GM18858 (cell line): ENCODE data around the gene PSMB2.

Experiments
- ATAC-seq: cut with Tn5 transposase; IDR thresholded peaks from one replicate; pipeline ENCODE4 v1.9.1; 2021; ENCODE audit not compliant: unreplicated experiment

PSMB2 gene

DNA sequence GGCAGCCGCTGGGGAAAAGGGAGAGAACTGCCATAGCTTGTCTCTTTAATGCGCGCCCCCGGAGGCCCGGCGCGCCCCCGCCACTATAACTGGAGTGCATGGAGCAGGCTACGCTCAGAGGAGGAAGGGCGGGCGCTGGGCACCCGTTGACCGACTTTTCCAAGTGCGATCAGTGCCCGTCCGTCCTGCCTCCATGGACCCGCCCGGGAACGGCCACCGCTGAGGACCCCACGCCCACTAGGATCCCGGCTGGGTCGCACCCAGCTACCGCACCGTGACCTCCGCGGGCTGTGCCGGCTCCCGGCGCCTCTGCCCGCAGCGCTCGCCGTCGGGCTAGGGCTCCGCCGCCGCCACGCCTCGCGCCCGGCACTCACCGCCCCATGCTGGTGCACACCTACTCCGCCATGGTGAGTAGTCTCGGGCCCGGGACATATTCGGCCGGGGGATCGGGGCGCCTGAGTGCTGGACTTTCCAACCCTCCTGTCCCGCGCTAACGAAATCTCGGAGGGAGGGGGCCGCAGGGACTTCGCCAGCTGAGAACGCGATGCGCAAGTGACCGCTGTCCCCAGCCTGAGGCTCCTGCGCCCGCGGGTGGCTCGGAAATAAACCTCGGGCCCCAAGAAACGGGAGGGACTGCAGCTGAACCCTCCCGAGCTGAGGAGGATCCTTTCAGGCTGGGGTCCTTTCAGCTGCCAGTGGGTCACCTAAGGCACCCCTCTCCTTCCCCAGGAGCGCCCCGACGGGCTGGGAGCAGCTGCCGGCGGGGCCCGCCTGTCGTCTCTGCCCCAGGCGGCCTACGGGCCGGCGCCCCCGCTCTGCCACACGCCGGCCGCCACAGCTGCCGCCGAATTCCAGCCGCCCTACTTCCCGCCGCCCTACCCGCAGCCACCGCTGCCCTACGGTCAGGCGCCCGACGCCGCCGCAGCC, 67.9 kb downstream of the PSMB2 start, which contains the start of gene TFAP2E:
Gene TFAP2E (plus strand): TSS at position 117 of the 927 bp plus-strand sequence. CDS start 264 bp downstream, at position 381.
- ATAC-seq: no peak

DNA sequence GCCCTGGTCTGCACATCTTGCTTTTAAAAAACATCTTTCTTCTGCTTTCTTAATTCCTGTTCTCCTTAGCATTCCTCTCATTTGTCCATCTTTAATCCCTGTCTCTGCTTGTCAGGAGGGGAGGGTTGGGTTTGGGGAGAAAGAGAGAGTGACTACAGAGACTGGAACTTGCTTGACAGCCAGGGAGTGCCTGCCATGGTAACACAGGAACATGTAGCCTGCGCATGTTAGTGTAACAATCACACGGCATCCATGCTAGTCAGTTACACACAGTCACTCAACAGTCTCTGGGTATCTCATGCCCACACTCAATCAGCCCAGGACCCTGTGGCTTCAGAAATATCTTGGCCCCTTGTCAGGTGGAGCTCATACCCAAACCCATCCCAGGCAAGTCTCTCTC, 69.0 kb downstream of the PSMB2 start:
- no peak for ATAC-seq

DNA sequence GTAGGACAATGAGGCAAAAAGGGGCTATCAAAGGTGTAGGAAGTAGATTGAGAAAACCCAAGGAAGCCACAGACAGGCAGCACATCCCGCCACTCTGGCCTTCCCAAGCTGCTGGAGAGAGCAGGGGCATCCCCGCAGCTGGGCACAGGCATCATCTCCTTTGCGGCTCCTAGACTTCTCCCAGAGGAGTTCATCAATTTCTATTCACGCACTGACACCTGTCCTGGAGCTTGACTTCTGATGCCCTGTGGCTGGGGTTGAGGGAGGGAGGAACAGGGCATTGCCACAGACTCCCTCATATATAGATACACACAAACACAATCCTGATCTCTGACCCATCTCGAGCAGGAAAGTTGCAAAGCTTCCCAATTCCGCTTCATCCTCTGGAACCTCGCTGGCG, 70.1 kb downstream of the PSMB2 start:
- ATAC-seq: no peak

DNA sequence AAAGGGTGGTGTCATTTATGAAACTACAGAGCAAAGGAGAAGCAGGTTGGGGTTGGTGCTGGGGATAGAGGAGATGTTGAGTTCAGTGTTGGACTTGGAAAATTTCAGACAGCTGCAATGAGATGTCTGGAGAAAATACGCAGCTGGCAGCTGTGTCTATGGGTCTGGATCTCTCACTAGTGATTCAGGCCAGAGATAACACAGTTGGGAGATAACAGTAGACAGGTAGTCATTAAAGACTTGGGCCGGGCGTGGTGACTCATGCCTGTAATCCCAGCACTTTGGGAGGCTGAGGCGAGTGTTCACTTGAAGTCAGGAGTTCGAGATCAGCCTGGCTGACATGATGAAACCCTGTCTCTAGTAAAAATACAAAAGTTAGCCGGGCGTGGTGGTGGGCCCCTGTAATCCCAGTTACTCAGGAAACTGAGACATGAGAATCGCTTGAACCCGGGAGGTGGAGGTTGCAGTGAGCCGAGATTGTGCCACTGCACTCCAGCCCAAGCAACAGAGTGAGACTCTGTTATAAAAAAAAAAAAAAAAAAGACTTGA, 70.7 kb downstream of the PSMB2 start:
- no peak for ATAC-seq

DNA sequence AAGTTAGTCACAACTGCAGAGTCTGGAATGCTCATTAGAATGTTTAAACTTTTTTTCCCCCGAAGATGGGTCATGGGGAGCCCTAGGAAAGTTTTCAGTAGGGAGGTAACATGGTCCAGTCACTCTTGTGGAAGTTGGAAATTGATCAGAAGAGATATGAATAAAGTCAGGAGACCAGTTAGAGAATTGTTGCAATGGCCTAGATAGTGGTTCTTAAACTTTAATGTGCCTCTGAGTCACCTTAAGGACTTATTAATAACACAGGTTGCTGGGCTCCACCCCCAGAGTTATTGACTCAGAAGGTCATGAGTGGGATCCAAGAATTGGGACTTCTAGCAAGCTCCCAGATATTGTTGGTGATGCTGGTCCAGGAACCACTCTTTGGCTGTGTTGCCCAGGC, 71.4 kb downstream of the PSMB2 start:
- ATAC-seq: no peak

DNA sequence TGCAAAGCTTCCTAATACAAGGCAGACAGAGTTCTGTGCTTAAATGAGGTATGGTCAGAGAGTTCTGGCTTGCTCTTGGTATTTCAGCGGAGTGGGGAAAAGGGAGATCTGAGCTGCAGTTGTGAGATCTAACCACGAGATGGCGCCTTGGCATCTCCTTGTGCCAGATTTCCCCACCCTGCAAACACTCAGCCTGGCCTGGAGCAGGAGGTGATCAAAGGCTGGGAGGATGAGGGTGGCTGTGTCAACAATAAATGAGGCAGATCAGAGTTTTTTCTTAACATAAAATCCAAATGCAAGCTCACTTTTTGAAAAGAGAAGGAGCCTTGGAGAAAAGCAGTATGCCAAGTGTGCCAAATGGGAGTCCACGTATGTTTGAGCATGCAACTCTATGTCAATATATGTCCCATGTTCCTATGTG, 72.3 kb downstream of the PSMB2 start:
- no peak for ATAC-seq

DNA sequence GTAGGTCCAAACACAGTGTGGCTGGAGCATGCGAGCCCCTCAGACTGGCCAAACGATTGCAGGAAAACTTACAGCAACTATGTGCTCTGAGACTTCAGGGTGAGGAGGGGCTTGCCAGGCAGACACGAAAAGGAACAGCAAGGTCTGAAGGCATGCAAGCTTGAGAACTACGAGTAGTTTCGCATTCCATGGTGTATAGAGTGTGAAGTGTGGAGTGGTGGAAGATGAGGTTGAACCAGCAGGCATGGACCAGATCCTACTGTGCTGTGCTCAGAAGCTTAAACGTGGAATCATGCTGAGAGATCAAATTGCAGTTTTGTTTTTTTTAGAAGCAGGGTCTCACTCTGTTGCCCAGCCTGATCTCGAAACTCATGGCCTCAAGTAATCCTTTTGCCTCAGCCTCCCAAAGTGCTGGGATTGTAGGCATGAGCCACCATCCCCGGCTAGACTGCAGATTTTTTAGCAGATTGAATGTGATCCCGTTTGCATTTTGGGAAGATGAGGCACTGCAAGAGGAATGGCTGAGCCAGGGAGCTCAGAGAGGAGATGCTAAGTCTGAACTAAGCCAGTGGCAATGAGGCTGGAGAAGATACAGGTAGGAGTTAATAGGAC, 73.3 kb downstream of the PSMB2 start:
- no peak for ATAC-seq

DNA sequence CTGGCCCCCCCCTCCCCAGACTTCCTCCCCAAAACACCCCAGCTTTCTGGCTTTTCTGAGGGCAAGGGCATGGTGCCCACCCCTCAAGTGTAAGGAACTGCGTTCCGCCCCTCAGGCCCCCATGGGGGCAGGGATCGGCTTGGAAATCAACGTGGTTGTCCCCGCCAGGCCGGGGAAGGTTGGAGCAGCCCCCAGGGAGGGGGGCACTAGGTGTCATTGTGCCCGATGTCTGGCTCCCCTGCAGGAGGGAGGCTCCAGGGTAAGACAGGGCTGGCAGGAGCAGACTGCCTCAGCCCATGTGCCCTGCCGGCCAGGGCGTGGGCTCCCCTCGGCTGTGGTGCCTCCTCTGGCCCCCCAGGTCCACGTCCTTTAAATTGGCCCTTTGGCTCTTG, 75.6 kb downstream of the PSMB2 start:
- no peak for ATAC-seq

DNA sequence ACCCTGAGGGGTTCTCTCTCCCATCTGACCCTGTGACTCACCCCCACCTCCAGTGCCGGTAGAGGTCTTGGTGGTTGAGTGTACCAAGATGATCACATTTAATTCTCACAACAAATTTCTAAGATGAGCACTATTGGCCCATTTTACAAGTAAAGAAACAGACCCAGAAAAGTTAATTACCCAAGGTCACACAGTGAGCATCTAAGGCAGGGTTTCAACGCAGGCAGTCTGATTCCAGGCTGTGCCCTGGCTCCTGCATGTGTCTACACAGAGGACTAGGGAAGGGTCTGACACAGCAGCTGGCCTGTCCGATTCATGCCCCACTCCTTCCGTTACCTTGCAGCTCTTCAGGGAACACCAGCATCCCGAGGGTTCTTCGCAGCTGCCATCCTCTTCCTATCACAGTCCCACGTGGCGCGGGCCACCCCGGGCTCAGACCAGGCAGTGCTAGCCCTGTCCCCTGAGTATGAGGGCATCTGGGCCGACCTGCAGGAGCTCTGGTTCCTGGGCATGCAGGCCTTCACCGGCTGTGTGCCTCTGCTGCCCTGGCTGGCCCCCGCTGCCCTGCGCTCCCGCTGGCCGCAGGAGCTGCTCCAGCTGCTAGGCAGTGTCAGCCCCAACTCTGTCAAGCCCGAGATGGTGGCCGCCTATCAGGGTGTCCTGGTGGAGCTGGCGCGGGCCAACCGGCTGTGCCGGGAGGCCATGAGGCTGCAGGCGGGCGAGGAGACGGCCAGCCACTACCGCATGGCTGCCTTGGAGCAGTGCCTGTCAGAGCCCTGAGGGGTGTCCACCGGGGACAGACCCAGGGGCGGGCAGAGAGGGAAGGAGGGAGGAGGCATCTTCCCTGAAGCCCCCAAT, 76.2 kb downstream of the PSMB2 start:
- no peak for ATAC-seq

DNA sequence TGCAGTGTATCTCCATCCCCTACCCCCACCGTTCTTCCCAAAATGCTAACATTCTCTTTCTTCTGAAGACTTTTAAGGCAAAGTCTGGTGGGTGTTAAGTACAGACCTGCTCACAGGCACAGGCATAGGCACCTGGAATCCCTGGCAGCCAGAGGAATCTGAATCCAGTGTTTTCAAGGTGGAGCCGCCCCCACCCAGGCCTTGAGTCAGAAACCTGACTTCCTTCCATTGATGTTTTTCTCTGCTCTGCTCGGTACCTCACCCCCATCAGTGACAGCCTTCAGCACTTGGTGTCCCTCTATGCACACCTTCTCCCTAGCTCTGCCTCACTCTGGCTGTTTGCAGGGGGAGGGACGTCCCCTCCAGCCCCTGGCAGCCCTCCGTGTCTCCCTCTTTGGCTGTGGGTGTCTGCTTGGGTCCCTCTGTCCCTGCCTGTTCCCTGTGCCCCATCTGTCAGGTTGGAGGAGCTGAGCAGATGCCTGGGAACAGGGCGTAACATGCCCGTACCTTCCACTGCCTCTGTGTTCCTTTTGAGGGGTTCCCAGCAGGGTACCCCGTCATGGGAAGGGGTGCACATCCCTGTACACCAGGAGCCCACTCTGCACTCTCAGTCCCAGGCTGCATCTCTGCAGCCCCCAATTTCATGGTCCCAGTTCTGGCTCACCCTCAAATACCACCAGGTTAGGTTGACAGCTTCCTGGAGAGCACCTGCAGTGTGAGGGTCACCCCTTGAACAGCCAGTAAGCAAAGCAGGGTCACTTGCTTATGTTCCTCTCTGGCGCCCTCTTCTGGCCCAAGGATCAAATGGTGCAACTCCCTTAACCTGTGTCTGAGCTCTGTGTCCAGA, 77.1 kb downstream of the PSMB2 start:
- no peak for ATAC-seq

DNA sequence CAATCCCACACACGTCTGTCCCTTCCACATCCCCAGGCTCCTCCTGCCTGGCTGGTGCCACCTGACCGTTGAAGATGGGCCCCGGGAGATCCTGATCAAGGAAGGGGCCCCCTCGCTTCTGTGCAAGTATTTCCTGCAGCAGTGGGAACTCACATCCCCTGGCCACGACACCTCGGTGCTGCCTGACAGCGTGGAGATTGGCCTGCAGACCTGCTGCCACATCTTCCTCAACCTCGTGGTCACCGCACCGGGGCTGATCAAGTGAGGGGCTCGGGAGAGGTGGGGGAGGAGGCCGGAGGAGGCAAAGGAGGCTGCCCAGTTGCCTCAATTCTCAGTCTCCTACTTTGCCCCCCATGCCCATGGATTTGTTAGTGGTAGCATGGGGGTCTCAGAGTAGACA, 78.2 kb downstream of the PSMB2 start:
- no peak for ATAC-seq

DNA sequence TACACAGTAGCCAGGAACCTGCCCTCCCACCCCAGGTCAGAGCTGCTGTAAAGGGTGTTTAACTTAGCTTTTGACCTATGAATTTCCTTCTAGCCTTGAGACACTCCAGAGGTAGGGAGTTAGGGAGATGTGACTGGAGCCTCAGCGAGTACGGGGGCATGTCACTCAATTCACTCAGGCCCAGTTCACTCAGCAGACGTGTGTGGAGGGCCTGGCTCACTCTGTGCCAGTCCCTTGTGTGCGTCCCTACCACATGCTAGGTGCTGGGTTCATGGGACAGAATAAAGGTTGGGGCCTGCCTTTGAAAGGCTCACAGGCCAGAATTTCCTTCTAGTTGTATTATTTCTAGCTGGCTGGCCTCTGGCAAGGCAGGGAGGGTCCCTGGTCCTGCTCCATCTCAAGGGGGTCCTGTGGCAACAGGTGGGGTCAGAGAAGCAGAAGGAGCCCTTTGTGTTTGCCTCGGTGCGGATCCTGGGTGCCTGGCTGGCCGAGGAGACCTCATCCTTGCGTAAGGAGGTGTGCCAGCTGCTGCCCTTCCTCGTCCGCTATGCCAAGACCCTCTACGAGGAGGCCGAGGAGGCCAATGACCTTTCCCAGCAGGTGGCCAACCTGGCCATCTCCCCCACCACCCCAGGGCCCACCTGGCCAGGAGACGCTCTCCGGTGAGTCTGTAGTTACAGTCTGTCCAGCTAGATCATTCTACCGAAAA, 79.2 kb downstream of the PSMB2 start:
- no peak for ATAC-seq

DNA sequence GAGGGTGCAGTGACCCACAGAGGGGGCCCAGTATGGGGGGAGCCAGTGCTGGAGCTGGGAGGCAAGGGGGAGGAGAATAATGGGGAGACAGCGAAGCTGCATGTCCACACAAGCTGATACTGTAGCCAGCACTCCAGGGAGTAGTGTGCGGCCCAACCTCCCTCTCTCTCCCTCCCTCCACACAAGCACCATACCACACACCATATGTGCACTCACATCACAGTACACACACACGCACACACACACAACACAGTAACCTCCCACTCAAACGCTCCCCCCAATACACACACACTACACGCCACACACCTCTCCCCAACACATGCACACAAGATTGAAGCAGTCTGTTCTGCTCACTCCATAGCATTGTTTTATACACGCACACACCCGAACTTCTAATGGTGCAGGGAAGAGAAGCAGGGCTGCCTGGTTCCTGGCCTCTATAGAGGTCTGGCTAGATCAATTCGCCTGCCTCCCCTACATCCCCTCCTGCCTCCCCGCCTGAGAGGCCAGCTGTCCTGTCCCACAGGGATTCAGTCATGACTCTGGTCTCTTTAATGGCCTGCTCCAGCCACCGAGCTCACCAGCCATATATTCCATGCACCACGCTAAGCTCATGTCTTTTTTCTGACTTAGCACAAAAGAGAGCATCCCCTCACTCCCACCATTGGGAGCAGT, 79.9 kb downstream of the PSMB2 start:
- ATAC-seq: no peak

DNA sequence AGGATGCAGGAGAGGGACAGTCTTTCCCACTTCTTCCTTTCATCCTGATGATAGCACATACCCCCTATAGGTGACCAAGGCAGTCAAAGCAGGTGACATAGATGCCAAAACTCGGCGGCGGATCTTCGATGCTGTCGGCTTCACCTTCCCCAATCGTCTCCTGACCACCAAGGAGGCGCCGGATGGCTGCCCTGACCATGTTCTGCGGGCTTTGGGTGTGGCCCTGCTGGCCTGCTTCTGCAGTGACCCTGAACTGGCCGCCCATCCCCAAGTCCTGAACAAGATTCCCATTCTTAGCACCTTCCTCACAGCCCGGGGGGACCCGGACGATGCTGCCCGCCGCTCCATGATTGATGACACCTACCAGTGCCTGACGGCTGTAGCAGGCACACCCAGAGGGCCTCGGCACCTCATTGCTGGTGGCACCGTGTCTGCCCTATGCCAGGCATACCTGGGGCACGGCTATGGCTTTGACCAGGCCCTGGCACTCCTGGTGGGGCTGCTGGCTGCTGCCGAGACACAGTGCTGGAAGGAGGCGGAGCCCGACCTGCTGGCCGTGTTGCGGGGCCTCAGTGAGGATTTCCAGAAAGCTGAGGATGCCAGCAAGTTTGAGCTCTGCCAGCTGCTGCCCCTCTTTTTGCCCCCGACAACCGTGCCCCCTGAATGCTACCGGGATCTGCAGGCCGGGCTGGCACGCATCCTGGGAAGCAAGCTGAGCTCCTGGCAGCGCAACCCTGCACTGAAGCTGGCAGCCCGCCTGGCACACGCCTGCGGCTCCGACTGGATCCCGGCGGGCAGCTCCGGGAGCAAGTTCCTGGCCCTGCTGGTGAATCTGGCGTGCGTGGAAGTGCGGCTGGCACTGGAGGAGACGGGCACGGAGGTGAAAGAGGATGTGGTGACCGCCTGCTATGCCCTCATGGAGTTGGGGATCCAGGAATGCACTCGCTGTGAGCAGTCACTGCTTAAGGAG, 80.8 kb downstream of the PSMB2 start:
- ATAC-seq: no peak

DNA sequence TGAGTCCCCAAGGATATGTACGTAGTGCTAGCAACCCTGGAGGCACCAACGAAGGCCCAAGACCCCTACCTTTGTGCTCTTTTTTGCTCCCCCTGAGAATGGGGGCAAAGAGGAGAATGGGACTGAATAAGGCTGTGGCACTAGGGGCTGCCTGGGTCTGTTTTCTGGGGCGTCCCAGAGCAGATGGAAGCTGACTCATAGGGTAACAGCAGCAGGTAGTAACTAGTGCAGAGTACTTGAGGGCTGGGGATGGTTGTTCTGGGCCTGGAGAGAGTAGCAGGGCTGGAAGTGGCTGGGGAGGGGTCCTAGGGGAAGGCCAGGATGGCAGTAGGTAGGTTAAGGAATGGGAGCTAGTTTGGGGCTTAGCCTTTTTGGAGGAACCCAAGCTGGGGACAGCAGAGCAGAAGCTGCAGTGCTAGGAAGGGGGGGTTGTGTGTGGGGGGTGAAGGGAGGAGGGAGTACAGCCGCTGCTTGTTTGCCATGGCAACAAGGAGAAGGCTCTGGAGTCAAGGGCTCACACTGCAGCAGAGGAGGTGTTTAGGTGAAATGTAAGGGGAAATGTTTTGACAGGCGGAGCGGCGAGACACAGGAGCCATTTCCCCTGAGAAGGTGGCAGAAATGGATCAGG, 81.9 kb downstream of the PSMB2 start:
- ATAC-seq: no peak

DNA sequence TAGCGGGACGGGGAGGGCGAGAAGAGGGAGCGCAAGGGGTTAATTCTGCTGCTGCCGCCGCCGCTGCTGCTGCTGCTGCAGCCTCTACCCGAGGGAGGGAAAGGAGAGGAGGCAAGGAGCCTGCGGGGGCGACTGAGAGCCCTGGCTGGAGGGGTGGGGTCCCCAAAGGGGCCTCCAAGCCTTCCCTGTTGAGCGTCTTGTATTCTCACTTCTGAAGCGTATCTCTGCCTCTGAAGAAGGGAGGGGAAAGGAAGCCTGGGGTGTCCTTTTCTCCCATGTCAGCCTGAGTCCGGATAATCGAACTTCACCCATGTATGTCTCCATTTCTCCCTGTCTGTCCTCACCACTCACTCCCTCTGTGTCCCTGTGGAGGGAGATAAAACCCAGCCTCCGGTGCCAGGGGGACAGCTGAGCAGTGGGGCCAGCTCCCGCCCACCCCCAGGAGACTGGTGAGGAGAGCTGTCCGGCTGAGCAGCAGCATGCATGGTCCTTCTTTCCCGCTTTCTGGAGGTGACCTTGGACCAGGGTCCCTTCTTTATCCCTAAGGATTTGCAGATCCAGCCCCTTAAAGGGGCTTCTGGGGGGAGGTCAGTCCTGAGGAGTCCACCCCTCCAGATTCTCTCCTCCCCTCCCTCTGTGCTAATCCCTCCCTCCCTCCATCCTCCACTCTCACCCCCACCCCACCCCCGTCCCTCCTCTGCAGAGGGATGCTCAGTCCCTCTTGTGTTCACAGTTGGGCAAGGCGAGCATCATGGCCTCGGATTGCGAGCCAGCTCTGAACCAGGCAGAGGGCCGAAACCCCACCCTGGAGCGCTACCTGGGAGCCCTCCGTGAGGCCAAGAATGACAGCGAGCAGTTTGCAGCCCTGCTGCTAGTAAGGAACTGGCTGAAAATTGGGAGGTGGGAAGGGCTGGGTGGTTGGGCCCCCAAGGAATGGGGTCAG, 82.7 kb downstream of the PSMB2 start:
- no peak for ATAC-seq
